ENCODE measurements around the gene ABCD2.
"Not testable (repeated sequence)": the region's sequence is repeated elsewhere in the genome, so short reads cannot be mapped to it uniquely, and the experiment has no call there.

Gene ABCD2

GRCh38 chr12:39611818-39612217, 7.8 kb downstream of the ABCD2 start:
- DNase-seq: no peak

- no peak for DNase-seq
Measured at GRCh38 chr12:39610436-39611025, 9.1 kb downstream of the ABCD2 start.

- DNase-seq: no peak
Measured at GRCh38 chr12:39606712-39607423, 12.7 kb downstream of the ABCD2 start.

GRCh38 chr12:39605996-39606395, 13.6 kb downstream of the ABCD2 start:
- DNase-seq: no peak

- DNase-seq: no peak
Measured at GRCh38 chr12:39605501-39605900, 14.1 kb downstream of the ABCD2 start.

GRCh38 chr12:39603065-39603464, 16.5 kb downstream of the ABCD2 start:
- no peak for DNase-seq

- DNase-seq: not testable (repeated sequence)
Measured at GRCh38 chr12:39601951-39602350, 17.7 kb downstream of the ABCD2 start.

GRCh38 chr12:39595928-39596327, 23.7 kb downstream of the ABCD2 start:
- DNase-seq: no peak

GRCh38 chr12:39592295-39592694, 27.3 kb downstream of the ABCD2 start:
- no peak for DNase-seq

- DNase-seq: no peak
Measured at GRCh38 chr12:39588348-39588747, 31.3 kb downstream of the ABCD2 start.

- peak; percentile 49 for DNase-seq
Measured at GRCh38 chr12:39587225-39587624, 32.4 kb downstream of the ABCD2 start.

GRCh38 chr12:39586816-39587215, 32.8 kb downstream of the ABCD2 start:
- no peak for DNase-seq

- no peak for DNase-seq
Measured at GRCh38 chr12:39581592-39581991, 38.0 kb downstream of the ABCD2 start.

- no peak for DNase-seq
Measured at GRCh38 chr12:39575498-39575875, 44.1 kb downstream of the ABCD2 start.

- no peak for DNase-seq
Measured at GRCh38 chr12:39574785-39575497, 44.7 kb downstream of the ABCD2 start.

- DNase-seq: no peak
Measured at GRCh38 chr12:39574378-39574777, 45.2 kb downstream of the ABCD2 start.

- no peak for DNase-seq
Measured at GRCh38 chr12:39573971-39574370, 45.6 kb downstream of the ABCD2 start.

- no peak for DNase-seq
Measured at GRCh38 chr12:39572551-39572950, 47.1 kb downstream of the ABCD2 start.

- no peak for DNase-seq
Measured at GRCh38 chr12:39571351-39571750, 48.3 kb downstream of the ABCD2 start.

- no peak for DNase-seq
Measured at GRCh38 chr12:39553476-39553875, 66.1 kb downstream of the ABCD2 start.

- DNase-seq: not testable (repeated sequence)
Measured at GRCh38 chr12:39544211-39544610, 75.4 kb downstream of the ABCD2 start.

GRCh38 chr12:39541471-39541870, 78.1 kb downstream of the ABCD2 start:
- DNase-seq: no peak

GRCh38 chr12:39538679-39539104, 80.9 kb downstream of the ABCD2 start:
- no peak for DNase-seq

GRCh38 chr12:39533951-39534350, 85.7 kb downstream of the ABCD2 start:
- no peak for DNase-seq

Data from CD4-positive, alpha-beta T cell treated with Interleukin-4 for 4 hours (primary cell).